HCT116 (cell line): ENCODE data around the gene C1orf52. TPM values are rescaled to one million over a fixed set of nuclear protein-coding genes. Genes with fewer than 3 reads are reported as not detected.
A peak's percentile ranks its signal among the peaks of the same experiment; 100 is the strongest.

ENCODE experiments used
- ATAC-seq: fragments of 200-7000 bp; cut with Tn5 transposase; 2 replicates; pipeline ENCODE4 v1.9.1; 2020; ENCODE audit warnings: mild to moderate bottlenecking, moderate library complexity
- BruUV-seq: library from RNA; stranded (reverse); fragments of 400-500 nt; replicated peaks from 2 replicates; lab custom pipeline; 2021; lab: Mats Ljungman, UMichigan
- CTCF ChIA-PET: fragments of 300-600 bp; sonication (Branson Sonifier 250); formaldehyde crosslinking; loops from one replicate; lab custom pipeline; 2021; ENCODE audit warnings: antibody characterized with exemption; lab: Charles Lee
- POLR2A ChIA-PET: fragments of 300-600, 350-600 bp; sonication (Branson Sonifier 250); formaldehyde crosslinking; loops from one replicate; lab custom pipeline; 2021; ENCODE audit warnings: antibody characterized with exemption; lab: Charles Lee
- RAD21 ChIA-PET, 2 experiments: fragments of 300-600 bp; sonication (Branson Sonifier 250); formaldehyde crosslinking; loops; one replicate each; lab custom pipeline; 2023; ENCODE audit warnings: low total read pairs in 2 of 2; ENCODE audit not compliant: uncharacterized antibody in 2 of 2, unreplicated experiment in 2 of 2, low non-redundant PET in 1 of 2; lab: Charles Lee
- DNase-seq: peaks from one replicate; pipeline ENCODE4 v3.0.0-alpha.2; 2010; ENCODE audit warnings: low read depth, low spot score
- H2AFZ ChIP-seq: fragments of 200-600 bp; shearing (Covaris generic), sonication (generic); 2 replicates; pipeline ENCODE4 v1.6.1; 2017; ENCODE audit warnings: low read depth, mixed run types, mixed read lengths, antibody characterized with exemption, low read length; ENCODE audit not compliant: poor library complexity, severe bottlenecking
- H3K27ac ChIP-seq: 2 replicates; pipeline ENCODE4 v1.5.1; 2012; ENCODE audit warnings: low read depth, low read length
- H3K27me3 ChIP-seq: fragments of 200-600 bp; sonication (generic); 2 replicates; pipeline ENCODE4 v1.6.1; 2016; ENCODE audit warnings: mixed run types, low read length, mixed read lengths; ENCODE audit not compliant: insufficient read depth
- H3K36me3 ChIP-seq, 2 experiments: fragments of 200-500 bp in 1 of 2; fragments of 200-600 bp in 1 of 2; sonication (Bioruptor generic) in 1 of 2; sonication (generic) in 1 of 2; 2 replicates each; pipeline versions ENCODE4 v1.5.1 to v1.6.1; 2014 to 2016; ENCODE audit warnings: low read length in 2 of 2, inconsistent platforms in 1 of 2, mixed read lengths in 1 of 2, mixed run types in 1 of 2; ENCODE audit not compliant: insufficient read depth in 2 of 2, control insufficient read depth in 1 of 2
- H3K4me1 ChIP-seq, 2 experiments: fragments of 200-600 bp in 1 of 2; sonication (generic) in 1 of 2; 2 replicates each; pipeline versions ENCODE4 v1.5.1 to v1.6.1; 2012 to 2017; ENCODE audit warnings: low read length in 2 of 2, inconsistent platforms in 1 of 2, mild to moderate bottlenecking in 1 of 2, mixed read lengths in 1 of 2, mixed run types in 1 of 2, moderate library complexity in 1 of 2; ENCODE audit not compliant: insufficient read depth in 2 of 2, control insufficient read depth in 1 of 2
- H3K4me2 ChIP-seq: fragments of 200-600 bp; sonication (generic); 2 replicates; pipeline ENCODE4 v1.6.1; 2017; ENCODE audit warnings: mixed run types, low read length, mixed read lengths
- H3K4me3 ChIP-seq, 2 experiments: fragments of 200-600 bp in 1 of 2; sonication (generic) in 1 of 2; replicated peaks in 1 of 2; 2 replicates each; pipeline ENCODE4 v1.5.1; 2011 to 2016; ENCODE audit warnings: low read length in 2 of 2, control low read depth in 1 of 2, low read depth in 1 of 2, mild to moderate bottlenecking in 1 of 2, mixed read lengths in 1 of 2, mixed run types in 1 of 2
- H3K79me2 ChIP-seq: fragments of 200-600 bp; sonication (generic); 2 replicates; pipeline ENCODE4 v1.6.1; 2017; ENCODE audit warnings: mild to moderate bottlenecking, mixed run types, low read length, moderate library complexity, mixed read lengths; ENCODE audit not compliant: insufficient read depth
- H3K9ac ChIP-seq: fragments of 200-600 bp; sonication (generic); 2 replicates; pipeline ENCODE4 v1.6.1; 2016; ENCODE audit warnings: low read length, mixed read lengths
- H3K9me2 ChIP-seq: fragments of 200-600 bp; sonication (generic), shearing (Covaris generic); 2 replicates; pipeline ENCODE4 v1.6.1; 2017; ENCODE audit warnings: mixed run types, mild to moderate bottlenecking, moderate library complexity; ENCODE audit not compliant: insufficient read depth
- H3K9me3 ChIP-seq, 2 experiments: fragments of 200-500 bp in 1 of 2; fragments of 200-600 bp in 1 of 2; sonication (Bioruptor generic) in 1 of 2; sonication (generic) in 1 of 2; 2 replicates each; pipeline ENCODE4 v1.6.1; 2014 to 2017; ENCODE audit warnings: low read length in 2 of 2, mixed read lengths in 2 of 2, inconsistent platforms in 1 of 2, low read depth in 1 of 2, mild to moderate bottlenecking in 1 of 2, mixed run types in 1 of 2, moderate library complexity in 1 of 2; ENCODE audit not compliant: control insufficient read depth in 1 of 2, insufficient read depth in 1 of 2
- H4K20me1 ChIP-seq: fragments of 200-600 bp; sonication (generic), shearing (Covaris generic); 2 replicates; pipeline ENCODE4 v1.6.1; 2017; ENCODE audit warnings: mixed run types, mild to moderate bottlenecking, moderate library complexity; ENCODE audit not compliant: insufficient read depth
- CBX3 ChIP-seq: IDR thresholded peaks from 2 replicates; pipeline ENCODE4 v1.6.1; 2012; ENCODE audit warnings: low read depth
- EGR1 ChIP-seq: IDR thresholded peaks from 2 replicates; pipeline ENCODE4 v1.6.1; 2012; ENCODE audit warnings: low read depth
- FOSL1 ChIP-seq: IDR thresholded peaks from 2 replicates; pipeline ENCODE4 v1.6.1; 2012; ENCODE audit warnings: low read depth
- JUND ChIP-seq: IDR thresholded peaks from 2 replicates; pipeline ENCODE4 v1.6.1; 2012
- POLR2A ChIP-seq: IDR thresholded peaks from 2 replicates; pipeline ENCODE4 v1.7.0; 2011; ENCODE audit warnings: borderline replicate concordance; ENCODE audit not compliant: insufficient read depth, insufficient read length; ENCODE audit errors: extremely low read depth
- SIN3A ChIP-seq: IDR thresholded peaks from 2 replicates; pipeline ENCODE4 v1.6.1; 2012; ENCODE audit warnings: low read depth
- SP1 ChIP-seq: IDR thresholded peaks from 2 replicates; pipeline ENCODE4 v1.6.1; 2012; ENCODE audit warnings: low read depth
- YY1 ChIP-seq: IDR thresholded peaks from 2 replicates; pipeline ENCODE4 v1.6.1; 2011; ENCODE audit warnings: low read length, low read depth, moderate library complexity, mild to moderate bottlenecking; ENCODE audit not compliant: insufficient replicate concordance; ENCODE audit errors: extremely low read depth
- ZNF274 ChIP-seq: fragments of 200-500 bp; sonication (Bioruptor generic); IDR thresholded peaks from 2 replicates; pipeline ENCODE4 v1.6.1; 2014; ENCODE audit warnings: mild to moderate bottlenecking, low read depth, low read length, inconsistent platforms
- intact Hi-C: fragments of 100-400 bp; cut with micrococcal nuclease; formaldehyde crosslinking; loops from 2 replicates; pipeline ENCODE4 v1.10.0; 2022
- total RNA-seq: library from RNA; stranded (reverse); gene quantifications from one replicate; pipeline ENCODE4 v1.2.1, GENCODE V29; 2021; ENCODE audit not compliant: unreplicated experiment

C1orf52 gene
- total RNA-seq, 1 experiment from 2014 or later: 23.3 TPM

DNA sequence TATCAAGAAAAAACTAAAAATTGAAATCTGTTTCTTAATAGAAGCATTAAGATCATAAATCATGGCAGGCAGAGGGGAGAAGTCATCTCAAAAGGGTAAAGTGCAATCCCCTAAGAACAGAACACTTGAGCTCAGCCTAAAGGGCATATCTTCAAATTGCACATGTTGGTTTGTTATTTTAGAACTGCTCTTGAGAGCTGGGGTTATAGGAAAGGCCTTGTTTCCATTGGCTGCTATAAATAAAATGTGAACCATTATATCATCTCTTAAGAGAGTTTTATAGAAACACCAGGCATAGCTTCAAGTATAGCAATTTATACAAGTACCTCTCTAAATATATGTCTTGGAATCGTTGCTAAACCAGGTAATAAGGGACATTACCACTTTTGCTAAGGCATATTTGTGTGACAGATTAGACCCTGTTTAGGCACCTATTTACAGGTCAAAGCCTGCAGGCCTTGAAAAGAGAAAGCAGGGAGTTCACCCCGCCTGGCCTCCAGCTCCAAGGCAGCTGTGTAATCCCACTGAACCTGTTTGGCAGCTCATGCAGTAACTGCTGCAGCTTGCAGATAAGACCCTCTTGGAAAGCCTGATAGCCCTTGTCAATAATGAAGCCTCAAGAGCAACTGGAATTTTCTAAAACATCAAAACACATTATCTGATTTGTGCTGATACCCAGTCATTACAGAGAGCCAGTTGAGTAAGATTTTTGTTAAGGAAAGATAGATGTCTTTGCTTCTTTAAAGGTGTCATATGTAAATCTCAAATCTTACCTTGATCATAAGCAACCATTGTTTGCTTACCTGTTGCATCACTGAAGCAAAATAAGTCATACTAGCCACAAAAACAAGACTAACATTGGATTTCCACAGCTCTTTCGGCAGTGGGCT, 34.5 kb downstream of the C1orf52 start:
- Histone ChIP-seq H4K20me1 (no peaks in the 10 kb centered on the region), H3K27me3 (no peaks in the 10 kb centered on the region), H3K27ac (no peak overlapping the region), H3K4me1 (peaks cover 24 to 25% of the 10 kb centered on the region in 2 experiments), H3K4me3 (no peak overlapping the region), H3K79me2 (no peaks in the 10 kb centered on the region), H3K9me3 (no peaks in the 10 kb centered on the region), H2AFZ (peak overlapping the region; percentile 63), H3K9ac (no peak overlapping the region), H3K4me2 (peak overlapping the region; percentile 34), H3K9me2 (no peaks in the 10 kb centered on the region), H3K36me3 (no peaks in the 10 kb centered on the region)
- ChIA-PET RAD21 (no interaction called here), POLR2A (no interaction called here), CTCF (interaction anchor here (0.8 to 2.0 kb wide), 3 partner anchors 15 to 280 kb away, joined by 4 to 8 read pairs (median 7); no protein-coding TSS in a partner anchor)
- ATAC-seq (peak; percentile 31; the same call in 1 of the 2 replicates), DNase-seq (no peak)
- intact Hi-C loops: no loop called here
- BruUV-seq: no TSS peak
- TF ChIP-seq SP1 (0 out of 2 replicates have a peak, but pooled peaks have one; percentile 36), CBX3 (0 out of 2 replicates have a peak, but pooled peaks have one; percentile 33), SIN3A (no peak), EGR1 (no peak), JUND (0 out of 2 replicates have a peak, but pooled peaks have one; percentile 14)

DNA sequence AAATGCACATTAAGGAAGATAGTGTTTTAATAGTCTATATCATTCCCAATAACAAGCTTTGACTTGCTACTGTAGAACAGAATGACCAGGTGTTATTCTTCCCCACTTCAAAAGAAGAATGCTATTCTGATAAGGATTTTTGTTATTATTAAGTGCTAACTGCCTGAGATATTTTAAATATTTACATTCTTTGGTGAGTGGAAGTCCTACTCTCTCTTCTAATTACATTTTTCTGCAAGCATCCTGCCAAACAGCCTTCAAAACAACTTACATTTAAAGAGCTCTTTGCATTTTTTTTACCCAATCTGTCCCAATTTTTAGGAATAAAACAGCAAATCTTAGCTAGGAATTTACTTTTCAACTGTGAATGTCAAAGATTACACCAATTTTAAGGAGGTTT, 35.2 kb downstream of the C1orf52 start:
- H3K9me3 ChIP-seq: no peaks in the 10 kb centered on the region
- no peak overlapping the region for H3K4me2 ChIP-seq
- H2AFZ ChIP-seq: peak overlapping the region; percentile 63
- no peaks in the 10 kb centered on the region for H4K20me1 ChIP-seq
- no TSS peak for BruUV-seq
- peaks cover 18% of the 10 kb centered on the region in 2 experiments for H3K4me1 ChIP-seq
- no peak overlapping the region for H3K9ac ChIP-seq
- ChIA-PET RAD21 (no interaction called here), POLR2A (no interaction called here), CTCF (interaction anchor here (0.8 to 2.0 kb wide), 3 partner anchors 16 to 279 kb away, joined by 4 to 8 read pairs (median 7); no protein-coding TSS in a partner anchor)
- no peak for TF ChIP-seq ZNF274
- no peak for TF ChIP-seq POLR2A
- no peak for TF ChIP-seq SP1
- TF ChIP-seq YY1: no peak
- TF ChIP-seq CBX3: no peak
- TF ChIP-seq EGR1: no peak
- no peak for TF ChIP-seq FOSL1
- no peak overlapping the region for H3K4me3 ChIP-seq
- DNase-seq (no peak), ATAC-seq (no peak)
- H3K36me3 ChIP-seq: no peaks in the 10 kb centered on the region
- H3K27ac ChIP-seq: no peak overlapping the region
- H3K79me2 ChIP-seq: no peaks in the 10 kb centered on the region
- intact Hi-C loops: no loop called here
- no peaks in the 10 kb centered on the region for H3K27me3 ChIP-seq
- H3K9me2 ChIP-seq: no peaks in the 10 kb centered on the region
